Muscle of leg (tissue), 11 donors: ENCODE results near the gene DOCK2. TPM values are rescaled to one million over a fixed set of nuclear protein-coding genes. Genes with fewer than 3 reads are reported as not detected.
"Not testable (repeated sequence)": the region's sequence is repeated elsewhere in the genome, so short reads cannot be mapped to it uniquely, and the experiment has no call there.

Experiments
- DNase-seq: peaks from one replicate; pipeline ENCODE4 v3.0.0; 2013
- H3K27ac ChIP-seq: one replicate; pipeline ENCODE4 v1.5.1; 2013; ENCODE audit warnings: mild to moderate bottlenecking, low read length, control low read depth
- H3K27me3 ChIP-seq: one replicate; pipeline ENCODE4 v1.6.1; 2013; ENCODE audit warnings: low read length; ENCODE audit not compliant: control insufficient read depth, insufficient read depth
- H3K36me3 ChIP-seq: one replicate; pipeline ENCODE4 v1.6.1; 2013; ENCODE audit warnings: low read length; ENCODE audit not compliant: control insufficient read depth, insufficient read depth
- H3K4me1 ChIP-seq: one replicate; pipeline ENCODE4 v1.6.1; 2013; ENCODE audit warnings: low read length; ENCODE audit not compliant: control insufficient read depth, insufficient read depth
- H3K4me3 ChIP-seq: one replicate; pipeline ENCODE4 v1.5.1; 2013; ENCODE audit warnings: low read length, control low read depth
- H3K9me3 ChIP-seq: replicated peaks from 2 replicates; pipeline ENCODE4 v1.6.1; 2013; ENCODE audit warnings: low read depth, low read length; ENCODE audit not compliant: control insufficient read depth
- WGBS: methylation state at CpG from one replicate; pipeline ENCODE4 v1.1.5; 2013; ENCODE audit warnings: missing lambda C conversion rate; ENCODE audit not compliant: insufficient coverage; 5-methylcytosine and 5-hydroxymethylcytosine counted together
- polyA plus RNA-seq, 8 donors: library from polyadenylated mRNA; unstranded; fragments of 120-200 nt; gene quantifications; one replicate each; pipeline versions ENCODE4 v1.2.1 to v1.2.3, GENCODE V29; 2013; ENCODE audit warnings: inconsistent platforms in 1 of 8, low replicate concordance in 1 of 8; ENCODE audit not compliant: insufficient read length in 8 of 8, insufficient read depth in 1 of 8
- total RNA-seq: library from RNA; stranded (reverse); fragments of 120-200 nt; gene quantifications from one replicate; pipeline ENCODE4 v1.2.4, GENCODE V29; 2013

DOCK2 gene
- total and polyA plus RNA-seq, 9 donors = 3.4 to 4.5 (median 3.8) TPM

GRCh38 chr5:169610606-169611005, 26.5 kb upstream of the DOCK2 start:
- no peak for DNase-seq
- Histone ChIP-seq H3K9me3 (no peaks in the 10 kb centered on the region), H3K4me1 (no peaks in the 10 kb centered on the region), H3K36me3 (no peaks in the 10 kb centered on the region), H3K27ac (no peak overlapping the region), H3K4me3 (no peak overlapping the region), H3K27me3 (no peaks in the 10 kb centered on the region)
- 67% methylated on average over 1 of the region's 4 CpGs for WGBS

- H3K27ac ChIP-seq = no peak overlapping the region
- no peak for DNase-seq
- whole genome bisulfite sequencing = no CpG with 5 or more reads among the region's 1 CpG
- H3K27me3 ChIP-seq = no peaks in the 10 kb centered on the region
- H3K36me3 ChIP-seq = no peaks in the 10 kb centered on the region
- no peaks in the 10 kb centered on the region for H3K4me1 ChIP-seq
- H3K9me3 ChIP-seq = no peaks in the 10 kb centered on the region
- no peak overlapping the region for H3K4me3 ChIP-seq
Observed at GRCh38 chr5:169615561-169615960, 21.5 kb upstream of the DOCK2 start.

- H3K4me1 ChIP-seq, H3K36me3 ChIP-seq, H3K4me3 ChIP-seq, DNase-seq, H3K9me3 ChIP-seq, H3K27me3 ChIP-seq, H3K27ac ChIP-seq: not testable (repeated sequence)
- 93% methylated on average over 2 of the region's 2 CpGs for WGBS
Observed at GRCh38 chr5:169624307-169624706, 12.8 kb upstream of the DOCK2 start.

- H3K4me1 ChIP-seq = no peaks in the 10 kb centered on the region
- no peak overlapping the region for H3K27ac ChIP-seq
- DNase-seq = no peak
- H3K27me3 ChIP-seq = no peaks in the 10 kb centered on the region
- WGBS = no CpG with 5 or more reads among the region's 1 CpG
- H3K36me3 ChIP-seq = no peaks in the 10 kb centered on the region
- H3K9me3 ChIP-seq = no peaks in the 10 kb centered on the region
- no peak overlapping the region for H3K4me3 ChIP-seq
Observed at GRCh38 chr5:169626779-169627178, 10.3 kb upstream of the DOCK2 start.

- DNase-seq = no peak
- Histone ChIP-seq H3K4me3 (no peak overlapping the region), H3K27me3 (no peaks in the 10 kb centered on the region), H3K36me3 (no peaks in the 10 kb centered on the region), H3K4me1 (no peaks in the 10 kb centered on the region), H3K9me3 (no peaks in the 10 kb centered on the region), H3K27ac (no peak overlapping the region)
- 70% methylated on average over 1 of the region's 3 CpGs for WGBS
Observed at GRCh38 chr5:169627551-169627950, 9.5 kb upstream of the DOCK2 start.

GRCh38 chr5:169628892-169629291, 8.2 kb upstream of the DOCK2 start:
- WGBS = no CpG with 5 or more reads among the region's 2 CpGs
- Histone ChIP-seq H3K36me3 (no peaks in the 10 kb centered on the region), H3K4me3 (no peak overlapping the region), H3K27ac (no peak overlapping the region), H3K9me3 (no peaks in the 10 kb centered on the region), H3K27me3 (no peaks in the 10 kb centered on the region), H3K4me1 (no peaks in the 10 kb centered on the region)
- DNase-seq = no peak

GRCh38 chr5:169629847-169630548, 7.1 kb upstream of the DOCK2 start:
- no peak for DNase-seq
- no peaks in the 10 kb centered on the region for H3K36me3 ChIP-seq
- no peaks in the 10 kb centered on the region for H3K9me3 ChIP-seq
- no peak overlapping the region for H3K27ac ChIP-seq
- WGBS = 59% methylated on average over 3 of the region's 6 CpGs
- H3K4me1 ChIP-seq = no peaks in the 10 kb centered on the region
- H3K4me3 ChIP-seq = no peak overlapping the region
- no peaks in the 10 kb centered on the region for H3K27me3 ChIP-seq

GRCh38 chr5:169631360-169631759, 5.7 kb upstream of the DOCK2 start:
- no CpG with 5 or more reads among the region's 4 CpGs for WGBS
- Histone ChIP-seq H3K4me3 (no peak overlapping the region), H3K36me3 (no peaks in the 10 kb centered on the region), H3K27ac (no peak overlapping the region), H3K4me1 (no peaks in the 10 kb centered on the region), H3K27me3 (peaks cover 2% of the 10 kb centered on the region), H3K9me3 (no peaks in the 10 kb centered on the region)
- DNase-seq = no peak

GRCh38 chr5:169632946-169633345, 4.1 kb upstream of the DOCK2 start:
- H3K9me3 ChIP-seq = no peaks in the 10 kb centered on the region
- no peak overlapping the region for H3K4me3 ChIP-seq
- H3K27me3 ChIP-seq = peaks cover 16% of the 10 kb centered on the region
- no CpG with 5 or more reads among the region's 1 CpG for WGBS
- no peaks in the 10 kb centered on the region for H3K4me1 ChIP-seq
- no peak for DNase-seq
- H3K36me3 ChIP-seq = no peaks in the 10 kb centered on the region
- H3K27ac ChIP-seq = no peak overlapping the region

GRCh38 chr5:169634606-169635005, 2.5 kb upstream of the DOCK2 start:
- DNase-seq = no peak
- peaks cover 17% of the 10 kb centered on the region for H3K27me3 ChIP-seq
- H3K9me3 ChIP-seq = peaks cover 3% of the 10 kb centered on the region
- no peaks in the 10 kb centered on the region for H3K36me3 ChIP-seq
- no peak overlapping the region for H3K27ac ChIP-seq
- no peak overlapping the region for H3K4me3 ChIP-seq
- WGBS = no CpG with 5 or more reads among the region's 1 CpG
- no peaks in the 10 kb centered on the region for H3K4me1 ChIP-seq

GRCh38 chr5:169635936-169636335, 1.1 kb upstream of the DOCK2 start:
- WGBS = 50% methylated on average over 1 of the region's 1 CpG
- no peaks in the 10 kb centered on the region for H3K36me3 ChIP-seq
- H3K4me1 ChIP-seq = no peaks in the 10 kb centered on the region
- H3K27ac ChIP-seq = no peak overlapping the region
- no peak overlapping the region for H3K4me3 ChIP-seq
- peak; percentile 19 for DNase-seq
- H3K9me3 ChIP-seq = peaks cover 3% of the 10 kb centered on the region
- H3K27me3 ChIP-seq = peaks cover 17% of the 10 kb centered on the region
